HL-60 (cell line): ENCODE data around the gene PARP8.
"Not testable (repeated sequence)": the region's sequence is repeated elsewhere in the genome, so short reads cannot be mapped to it uniquely, and the experiment has no call there.

Experiments used
- DNase-seq, 2 experiments: peaks; one replicate each; pipeline ENCODE4 v3.0.0-alpha.2; 2010 to 2020; ENCODE audit warnings: low read depth in 1 of 2, low spot score in 1 of 2
- H3K27ac ChIP-seq: fragments of 250-450 bp; sonication (Bioruptor Pico); replicated peaks from 2 replicates; pipeline ENCODE4 v1.5.1; 2020; ENCODE audit warnings: mild to moderate bottlenecking, moderate library complexity
- H3K27me3 ChIP-seq: fragments of 250-450 bp; sonication (Bioruptor Pico); 2 replicates; pipeline ENCODE4 v1.5.1; 2021; ENCODE audit warnings: mild to moderate bottlenecking, moderate library complexity; ENCODE audit not compliant: insufficient read depth, poor library complexity, severe bottlenecking
- H3K4me3 ChIP-seq: replicated peaks from 2 replicates; pipeline ENCODE4 v1.5.1; 2011; ENCODE audit warnings: mild to moderate bottlenecking, control low read depth, low read length; ENCODE audit not compliant: insufficient read depth
- GABPA ChIP-seq: IDR thresholded peaks from 2 replicates; pipeline ENCODE4 v1.6.1; 2012; ENCODE audit warnings: low read depth
- POLR2AphosphoS5 ChIP-seq: IDR thresholded peaks from 2 replicates; pipeline ENCODE4 v1.6.1; 2012; ENCODE audit warnings: low read depth
- SPI1 ChIP-seq: IDR thresholded peaks from 2 replicates; pipeline ENCODE4 v1.6.1; 2012; ENCODE audit warnings: low read depth, mild to moderate bottlenecking, borderline replicate concordance
- TF ChIP-seq, protein P1 (sequence below): IDR thresholded peaks from 2 replicates; pipeline ENCODE4 v1.6.1; 2012; ENCODE audit warnings: low read depth; ENCODE audit not compliant: insufficient replicate concordance
- TF ChIP-seq, protein P2 (sequence below): IDR thresholded peaks from one replicate; pipeline ENCODE4 v1.5.1; 2011; ENCODE audit warnings: low read length, control low read depth, inconsistent platforms; ENCODE audit not compliant: insufficient read depth

The PARP8 gene

DNA sequence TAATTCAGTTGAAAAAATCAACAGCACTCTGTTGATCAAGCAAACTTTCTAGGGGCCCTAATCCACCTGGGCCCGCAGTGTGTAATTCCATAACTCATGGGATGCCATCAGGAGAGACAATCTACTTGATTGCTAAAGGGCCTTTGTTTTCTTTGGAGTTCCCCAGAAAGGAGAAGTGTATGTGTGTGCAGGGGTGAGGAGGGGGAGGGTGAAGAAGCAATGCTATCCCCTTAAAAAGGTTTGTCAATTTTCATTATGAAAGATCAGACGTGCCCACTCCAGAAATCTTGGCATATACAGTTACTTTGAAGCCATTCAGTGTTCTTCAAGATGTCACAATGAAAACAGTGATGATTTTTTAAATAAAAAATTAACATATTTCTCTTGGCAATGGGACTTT lies 6.2 kb downstream of the PARP8 start:
- H3K4me3 ChIP-seq, result no peak overlapping the region
- no peak overlapping the region for H3K27ac ChIP-seq
- no peak for TF ChIP-seq POLR2AphosphoS5
- TF ChIP-seq GABPA, result no peak
- peak; percentile 81 for TF ChIP-seq SPI1
- TF ChIP-seq, protein P1, sequence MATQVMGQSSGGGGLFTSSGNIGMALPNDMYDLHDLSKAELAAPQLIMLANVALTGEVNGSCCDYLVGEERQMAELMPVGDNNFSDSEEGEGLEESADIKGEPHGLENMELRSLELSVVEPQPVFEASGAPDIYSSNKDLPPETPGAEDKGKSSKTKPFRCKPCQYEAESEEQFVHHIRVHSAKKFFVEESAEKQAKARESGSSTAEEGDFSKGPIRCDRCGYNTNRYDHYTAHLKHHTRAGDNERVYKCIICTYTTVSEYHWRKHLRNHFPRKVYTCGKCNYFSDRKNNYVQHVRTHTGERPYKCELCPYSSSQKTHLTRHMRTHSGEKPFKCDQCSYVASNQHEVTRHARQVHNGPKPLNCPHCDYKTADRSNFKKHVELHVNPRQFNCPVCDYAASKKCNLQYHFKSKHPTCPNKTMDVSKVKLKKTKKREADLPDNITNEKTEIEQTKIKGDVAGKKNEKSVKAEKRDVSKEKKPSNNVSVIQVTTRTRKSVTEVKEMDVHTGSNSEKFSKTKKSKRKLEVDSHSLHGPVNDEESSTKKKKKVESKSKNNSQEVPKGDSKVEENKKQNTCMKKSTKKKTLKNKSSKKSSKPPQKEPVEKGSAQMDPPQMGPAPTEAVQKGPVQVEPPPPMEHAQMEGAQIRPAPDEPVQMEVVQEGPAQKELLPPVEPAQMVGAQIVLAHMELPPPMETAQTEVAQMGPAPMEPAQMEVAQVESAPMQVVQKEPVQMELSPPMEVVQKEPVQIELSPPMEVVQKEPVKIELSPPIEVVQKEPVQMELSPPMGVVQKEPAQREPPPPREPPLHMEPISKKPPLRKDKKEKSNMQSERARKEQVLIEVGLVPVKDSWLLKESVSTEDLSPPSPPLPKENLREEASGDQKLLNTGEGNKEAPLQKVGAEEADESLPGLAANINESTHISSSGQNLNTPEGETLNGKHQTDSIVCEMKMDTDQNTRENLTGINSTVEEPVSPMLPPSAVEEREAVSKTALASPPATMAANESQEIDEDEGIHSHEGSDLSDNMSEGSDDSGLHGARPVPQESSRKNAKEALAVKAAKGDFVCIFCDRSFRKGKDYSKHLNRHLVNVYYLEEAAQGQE, result no peak
- H3K27me3 ChIP-seq, result no peaks in the 10 kb centered on the region
- DNase-seq, result peak in 1 of 2 experiments; percentile 38

DNA sequence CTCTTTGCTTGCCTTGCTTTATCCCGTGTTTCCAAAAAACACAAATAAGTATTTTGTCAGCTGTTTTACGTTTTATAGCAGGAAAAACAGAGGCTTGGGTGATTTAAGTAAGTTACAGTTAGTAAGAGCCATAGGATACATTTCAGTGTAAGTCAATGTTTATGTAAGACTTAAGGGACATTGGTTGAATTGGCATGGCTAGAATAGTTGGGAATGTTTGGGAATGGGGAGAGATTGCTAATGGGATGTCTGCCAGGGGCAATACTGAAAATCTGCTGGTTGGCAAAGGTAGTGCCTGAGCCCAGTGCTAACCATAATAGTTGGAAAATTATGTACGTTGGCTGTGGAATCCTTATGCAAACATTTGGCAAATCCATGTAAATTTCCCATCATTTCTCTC lies 7.0 kb downstream of the PARP8 start:
- not testable (repeated sequence) for DNase-seq, H3K27ac ChIP-seq, H3K4me3 ChIP-seq, H3K27me3 ChIP-seq

DNA sequence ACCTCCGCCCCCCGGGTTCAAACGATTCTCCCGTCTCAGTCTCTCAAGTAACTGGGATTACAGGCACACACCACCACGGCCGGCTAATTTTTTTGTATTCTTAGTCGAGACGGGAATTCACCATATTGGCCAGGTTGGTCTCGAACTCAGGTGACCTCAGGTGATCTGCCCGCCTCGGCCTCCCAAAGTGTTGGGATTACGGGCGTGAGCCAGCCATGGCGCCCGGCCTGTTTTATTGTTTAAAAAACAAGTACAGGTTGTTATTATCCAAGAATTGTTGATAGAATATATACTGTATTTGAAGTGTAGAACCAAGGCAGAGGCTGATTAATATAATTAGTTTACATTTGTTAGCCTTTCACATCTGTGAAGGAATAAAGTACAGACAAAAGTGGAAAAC lies 8.9 kb downstream of the PARP8 start:
- Histone ChIP-seq H3K4me3 (no peak overlapping the region), H3K27me3 (no peaks in the 10 kb centered on the region), H3K27ac (no peak overlapping the region)
- TF ChIP-seq GABPA (no peak), POLR2AphosphoS5 (no peak), SPI1 (no peak)
- TF ChIP-seq, protein P2, sequence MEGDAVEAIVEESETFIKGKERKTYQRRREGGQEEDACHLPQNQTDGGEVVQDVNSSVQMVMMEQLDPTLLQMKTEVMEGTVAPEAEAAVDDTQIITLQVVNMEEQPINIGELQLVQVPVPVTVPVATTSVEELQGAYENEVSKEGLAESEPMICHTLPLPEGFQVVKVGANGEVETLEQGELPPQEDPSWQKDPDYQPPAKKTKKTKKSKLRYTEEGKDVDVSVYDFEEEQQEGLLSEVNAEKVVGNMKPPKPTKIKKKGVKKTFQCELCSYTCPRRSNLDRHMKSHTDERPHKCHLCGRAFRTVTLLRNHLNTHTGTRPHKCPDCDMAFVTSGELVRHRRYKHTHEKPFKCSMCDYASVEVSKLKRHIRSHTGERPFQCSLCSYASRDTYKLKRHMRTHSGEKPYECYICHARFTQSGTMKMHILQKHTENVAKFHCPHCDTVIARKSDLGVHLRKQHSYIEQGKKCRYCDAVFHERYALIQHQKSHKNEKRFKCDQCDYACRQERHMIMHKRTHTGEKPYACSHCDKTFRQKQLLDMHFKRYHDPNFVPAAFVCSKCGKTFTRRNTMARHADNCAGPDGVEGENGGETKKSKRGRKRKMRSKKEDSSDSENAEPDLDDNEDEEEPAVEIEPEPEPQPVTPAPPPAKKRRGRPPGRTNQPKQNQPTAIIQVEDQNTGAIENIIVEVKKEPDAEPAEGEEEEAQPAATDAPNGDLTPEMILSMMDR, result no peak
- TF ChIP-seq, protein P1, result no peak
- no peak for DNase-seq

DNA sequence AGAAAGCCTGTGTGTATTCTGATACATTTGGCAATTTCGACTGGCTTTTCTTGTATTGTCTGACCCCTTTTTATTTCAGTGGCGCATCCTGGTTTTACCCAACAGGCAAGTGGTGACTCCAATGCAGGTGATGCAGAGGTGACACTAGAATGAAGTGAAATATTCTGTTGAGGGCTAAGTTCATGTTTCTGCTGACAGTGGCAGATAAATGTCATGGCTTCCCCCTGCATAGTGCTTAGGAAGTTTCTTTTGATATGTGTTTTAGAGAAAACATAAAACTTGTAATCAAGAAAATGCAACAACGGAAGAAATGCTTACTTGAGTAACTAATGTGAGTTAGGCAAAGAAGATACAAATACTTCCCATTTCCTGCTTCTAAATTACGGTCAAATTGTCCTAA lies 13.1 kb downstream of the PARP8 start:
- not testable (repeated sequence) for H3K27me3 ChIP-seq, DNase-seq, H3K4me3 ChIP-seq
- 0 out of 2 replicates have a peak overlapping the region, but pooled peaks have one; percentile 17 for H3K27ac ChIP-seq

DNA sequence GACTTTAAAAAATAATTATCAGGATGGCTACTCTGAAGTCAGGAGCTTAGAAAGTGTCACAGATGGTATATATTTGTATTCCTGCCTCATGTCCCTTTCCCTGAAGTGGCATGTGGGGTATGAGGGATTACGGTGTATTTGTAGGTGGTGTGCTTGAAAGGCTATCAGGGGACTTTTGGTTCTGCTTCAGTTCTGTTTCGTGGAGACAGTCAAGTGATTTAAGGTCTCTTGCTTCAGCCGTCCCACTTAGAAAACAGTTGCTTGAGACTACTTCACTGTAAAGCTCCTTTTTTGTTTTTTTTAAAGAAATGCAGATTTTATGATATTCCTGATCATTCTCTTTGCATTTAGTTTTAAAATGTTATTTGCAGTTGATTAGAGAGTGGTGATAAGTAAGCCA lies 18.3 kb downstream of the PARP8 start:
- DNase-seq, result no peak
- Histone ChIP-seq H3K27ac (no peak overlapping the region), H3K27me3 (no peaks in the 10 kb centered on the region), H3K4me3 (no peak overlapping the region)
- TF ChIP-seq, protein P2, result no peak
- TF ChIP-seq GABPA (no peak), POLR2AphosphoS5 (no peak), SPI1 (no peak)
- TF ChIP-seq, protein P1, result no peak
